ENCODE results near the gene ZNF420.
"Not testable (repeated sequence)": the region's sequence is repeated elsewhere in the genome, so short reads cannot be mapped to it uniquely, and the experiment has no call there.

ZNF420 gene

GRCh38 chr19:37077934-37078716 lies at the start of gene ZNF420:
Gene ZNF420, plus strand, starts transcription at chr19:37078433. Its CDS starts 10,686 bp downstream, at chr19:37089119.
- TF ChIP-seq, protein P1, sequence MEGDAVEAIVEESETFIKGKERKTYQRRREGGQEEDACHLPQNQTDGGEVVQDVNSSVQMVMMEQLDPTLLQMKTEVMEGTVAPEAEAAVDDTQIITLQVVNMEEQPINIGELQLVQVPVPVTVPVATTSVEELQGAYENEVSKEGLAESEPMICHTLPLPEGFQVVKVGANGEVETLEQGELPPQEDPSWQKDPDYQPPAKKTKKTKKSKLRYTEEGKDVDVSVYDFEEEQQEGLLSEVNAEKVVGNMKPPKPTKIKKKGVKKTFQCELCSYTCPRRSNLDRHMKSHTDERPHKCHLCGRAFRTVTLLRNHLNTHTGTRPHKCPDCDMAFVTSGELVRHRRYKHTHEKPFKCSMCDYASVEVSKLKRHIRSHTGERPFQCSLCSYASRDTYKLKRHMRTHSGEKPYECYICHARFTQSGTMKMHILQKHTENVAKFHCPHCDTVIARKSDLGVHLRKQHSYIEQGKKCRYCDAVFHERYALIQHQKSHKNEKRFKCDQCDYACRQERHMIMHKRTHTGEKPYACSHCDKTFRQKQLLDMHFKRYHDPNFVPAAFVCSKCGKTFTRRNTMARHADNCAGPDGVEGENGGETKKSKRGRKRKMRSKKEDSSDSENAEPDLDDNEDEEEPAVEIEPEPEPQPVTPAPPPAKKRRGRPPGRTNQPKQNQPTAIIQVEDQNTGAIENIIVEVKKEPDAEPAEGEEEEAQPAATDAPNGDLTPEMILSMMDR (IDR thresholded peaks at IDR 0.05): no peak
- Histone ChIP-seq H3K9me3 (peaks cover 10% of the 10 kb centered on the region), H3K27me3 (no peaks in the 10 kb centered on the region), H3K27ac (no peak within 1 kb of the TSS), H3K4me1 (ENCODE audit: control insufficient read depth in 1 of 2, insufficient read depth in 1 of 2, low read depth in 1 of 2, low read length in 1 of 2) (peaks cover 10 to 13% of the 10 kb centered on the region in 2 experiments), H3K36me3 (no peaks in the 10 kb centered on the region), H3K4me3 (ENCODE audit: low read depth in 1 of 2, low read length in 1 of 2) (peak within 1 kb of the TSS; percentile 65 to 68)

DNA sequence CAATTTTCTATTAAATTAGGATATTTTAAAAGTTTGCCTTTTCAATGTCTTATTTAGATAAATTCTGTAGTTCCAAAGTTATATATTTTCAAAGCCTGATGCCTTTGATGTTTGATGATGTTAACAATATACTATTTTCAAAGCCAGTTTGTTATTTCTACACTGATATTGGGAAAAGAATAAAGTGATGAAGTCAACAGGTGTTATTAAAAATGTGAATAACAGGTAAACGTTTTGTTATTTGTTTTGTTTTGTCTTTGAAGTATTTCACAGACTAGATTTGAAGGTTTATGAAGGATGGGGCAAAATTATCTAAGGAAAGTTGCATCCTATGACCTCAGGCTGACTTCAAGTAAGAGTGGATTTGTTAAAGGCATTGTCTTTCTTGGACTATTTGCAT lies 33.1 kb upstream of the ZNF420 start:
- no peaks in the 10 kb centered on the region for H3K36me3 ChIP-seq
- H3K27me3 ChIP-seq: no peaks in the 10 kb centered on the region
- TF ChIP-seq, protein P1 (IDR thresholded peaks at IDR 0.05): no peak
- no peak overlapping the region for H3K27ac ChIP-seq
- H3K9me3 ChIP-seq: peaks cover 6% of the 10 kb centered on the region
- no peaks in the 10 kb centered on the region for H3K4me1 ChIP-seq (ENCODE audit: control insufficient read depth in 1 of 2, insufficient read depth in 1 of 2, low read depth in 1 of 2, low read length in 1 of 2)
- H3K4me3 ChIP-seq (ENCODE audit: low read depth in 1 of 2, low read length in 1 of 2): no peak overlapping the region

DNA sequence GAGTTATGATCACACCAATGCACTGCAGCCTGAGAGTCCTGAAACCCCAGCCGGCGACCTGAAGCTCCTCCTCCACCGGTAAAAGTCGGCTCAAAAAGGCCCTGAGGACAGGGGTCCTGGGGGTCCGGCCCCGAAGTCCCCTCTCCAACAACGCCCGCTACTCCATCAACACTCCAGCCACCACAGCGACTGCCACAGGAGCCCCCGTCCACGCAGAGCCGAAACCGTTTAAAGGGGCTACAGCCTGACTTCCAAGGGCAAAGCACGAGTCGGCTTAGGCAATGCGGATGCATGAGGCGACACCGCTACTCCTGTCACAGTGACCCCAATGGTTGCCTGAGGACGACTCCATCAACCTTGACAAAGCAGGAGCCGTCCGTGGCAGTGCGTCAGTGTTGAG lies 22.9 kb upstream of the ZNF420 start:
- Histone ChIP-seq H3K27ac (no peak overlapping the region), H3K4me1 (ENCODE audit: control insufficient read depth in 1 of 2, insufficient read depth in 1 of 2, low read depth in 1 of 2, low read length in 1 of 2) (no peaks in the 10 kb centered on the region), H3K36me3 (no peaks in the 10 kb centered on the region), H3K4me3 (ENCODE audit: low read depth in 1 of 2, low read length in 1 of 2) (no peak overlapping the region), H3K9me3 (peaks cover 38% of the 10 kb centered on the region), H3K27me3 (no peaks in the 10 kb centered on the region)
- TF ChIP-seq, protein P1 (IDR thresholded peaks at IDR 0.05): no peak

- Histone ChIP-seq H3K4me3 (ENCODE audit: low read depth in 1 of 2, low read length in 1 of 2) (no peak overlapping the region), H3K9me3 (peaks cover 42% of the 10 kb centered on the region), H3K4me1 (ENCODE audit: control insufficient read depth in 1 of 2, insufficient read depth in 1 of 2, low read depth in 1 of 2, low read length in 1 of 2) (no peaks in the 10 kb centered on the region), H3K27ac (no peak overlapping the region), H3K27me3 (no peaks in the 10 kb centered on the region), H3K36me3 (no peaks in the 10 kb centered on the region)
- TF ChIP-seq, protein P1 (IDR thresholded peaks at IDR 0.05): no peak
These were observed 21.5 kb upstream of the ZNF420 start for GRCh38 chr19:37056776-37057175.

- peaks cover 40% of the 10 kb centered on the region for H3K9me3 ChIP-seq
- no peaks in the 10 kb centered on the region for H3K4me1 ChIP-seq (ENCODE audit: control insufficient read depth in 1 of 2, insufficient read depth in 1 of 2, low read depth in 1 of 2, low read length in 1 of 2)
- no peaks in the 10 kb centered on the region for H3K36me3 ChIP-seq
- H3K4me3 ChIP-seq (ENCODE audit: low read depth in 1 of 2, low read length in 1 of 2): no peak overlapping the region
- H3K27ac ChIP-seq: no peak overlapping the region
- TF ChIP-seq, protein P1 (IDR thresholded peaks at IDR 0.05): no peak
- no peaks in the 10 kb centered on the region for H3K27me3 ChIP-seq
These were observed 19.1 kb upstream of the ZNF420 start for GRCh38 chr19:37059142-37059541.

- not testable (repeated sequence) for H3K4me1 ChIP-seq (ENCODE audit: control insufficient read depth in 1 of 2, insufficient read depth in 1 of 2, low read depth in 1 of 2, low read length in 1 of 2); H3K27me3 ChIP-seq; H3K27ac ChIP-seq; H3K36me3 ChIP-seq; H3K4me3 ChIP-seq (ENCODE audit: low read depth in 1 of 2, low read length in 1 of 2)
- H3K9me3 ChIP-seq: peaks cover 20% of the 10 kb centered on the region
These were observed 13.3 kb upstream of the ZNF420 start for GRCh38 chr19:37064886-37065285.

All from neutrophil (primary cell).